GM06990 (cell line): ENCODE results near the gene BORCS6.

Source experiments
- DNase-seq: peaks from one replicate; pipeline ENCODE4 v3.0.0-alpha.2; 2011; ENCODE audit not compliant: insufficient read length; ENCODE audit errors: extremely low read depth
- H3K27me3 ChIP-seq: replicated peaks from 2 replicates; pipeline ENCODE4 v1.6.0; 2011; ENCODE audit warnings: low read length; ENCODE audit not compliant: control insufficient read depth, insufficient read depth
- H3K36me3 ChIP-seq: 2 replicates; pipeline ENCODE4 v1.5.1; 2011; ENCODE audit warnings: low read length; ENCODE audit not compliant: control insufficient read depth, insufficient read depth
- H3K4me3 ChIP-seq: replicated peaks from 2 replicates; pipeline ENCODE4 v1.5.1; 2011; ENCODE audit warnings: low read depth, mild to moderate bottlenecking, control low read depth, low read length
- CTCF ChIP-seq: IDR thresholded peaks from 2 replicates; pipeline ENCODE4 v1.5.1; 2011; ENCODE audit warnings: low read length, control low read depth, mild to moderate bottlenecking, inconsistent platforms; ENCODE audit not compliant: insufficient read depth, poor library complexity, severe bottlenecking

BORCS6 gene

DNA sequence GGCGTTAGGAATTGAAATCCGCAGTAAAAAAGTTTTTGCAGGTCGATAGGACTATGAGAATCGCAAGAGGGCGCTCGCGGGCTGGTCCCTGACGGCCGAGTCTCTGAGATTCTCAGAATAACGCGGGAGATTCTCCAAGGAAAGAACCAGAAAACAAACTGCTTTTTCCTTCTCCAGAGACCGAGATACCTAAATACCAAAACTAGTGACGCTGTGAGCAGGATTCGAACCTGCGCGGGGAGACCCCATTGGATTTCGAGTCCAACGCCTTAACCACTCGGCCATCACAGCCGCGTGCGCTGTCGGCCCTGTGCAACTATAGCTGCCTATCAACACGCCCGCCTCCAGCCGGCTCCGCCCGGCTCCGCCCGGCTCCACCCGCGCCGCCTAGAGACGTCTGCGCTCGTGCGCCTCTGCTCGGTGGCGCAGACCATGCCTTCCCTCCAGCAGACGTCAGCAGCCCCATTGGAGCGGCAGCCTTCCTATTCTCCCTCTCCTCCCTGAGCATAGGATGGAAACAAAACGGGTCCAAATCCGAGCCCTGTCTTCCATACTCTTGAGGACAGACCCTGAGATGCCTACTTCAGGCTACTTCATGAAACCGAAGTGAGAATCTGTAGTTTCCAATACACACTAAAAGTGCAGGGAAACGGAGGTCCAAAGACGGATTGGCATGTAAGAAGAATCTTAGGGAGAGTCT is 51.2 kb downstream of the BORCS6 start:
- Histone ChIP-seq H3K27me3 (no peaks in the 10 kb centered on the region), H3K4me3 (peak overlapping the region; percentile 67), H3K36me3 (peaks cover 25% of the 10 kb centered on the region)
- peak; percentile 96 for DNase-seq
- TF ChIP-seq CTCF: peak; percentile 84

GRCh38 chr17:8138374-8138671 is 51.7 kb downstream of the BORCS6 start:
- TF ChIP-seq CTCF: no peak
- DNase-seq: no peak

More at GRCh38 chr17:8138374-8138671, 51.7 kb downstream of the BORCS6 start:
- H3K4me3 ChIP-seq: peak overlapping the region; percentile 57
- H3K36me3 ChIP-seq: peaks cover 23% of the 10 kb centered on the region
- no peaks in the 10 kb centered on the region for H3K27me3 ChIP-seq
